Measurements from ENCODE around the gene KSR1. TPM values are rescaled to one million over a fixed set of nuclear protein-coding genes. Genes with fewer than 3 reads are reported as not detected.
"Not testable (repeated sequence)": the region's sequence is repeated elsewhere in the genome, so short reads cannot be mapped to it uniquely, and the experiment has no call there.

KSR1 gene
- total RNA-seq, 1 donor: 6.5 TPM

DNA sequence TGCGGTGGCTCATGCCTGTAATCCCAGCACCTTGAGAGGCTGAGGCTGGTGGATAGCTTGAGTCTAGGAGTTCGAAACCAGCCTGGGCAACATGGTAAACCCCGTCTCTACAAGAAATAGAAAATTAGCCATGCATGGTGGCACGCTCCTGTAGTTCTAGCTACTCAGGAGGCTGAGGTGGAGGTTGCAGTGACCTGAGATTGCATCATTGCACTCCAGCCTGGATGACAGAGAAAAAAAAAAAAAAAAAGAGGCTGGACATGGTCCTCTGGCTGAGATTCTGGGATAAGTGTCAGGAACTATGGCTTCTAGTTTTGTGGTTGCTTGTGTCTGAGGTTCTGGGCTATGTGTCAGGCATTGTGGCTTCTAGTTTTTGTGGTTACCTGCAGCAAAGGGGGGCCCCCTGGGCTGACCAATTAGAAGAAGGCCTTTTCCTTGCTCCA is 7.0 kb downstream of the KSR1 start:
- no peak for DNase-seq (ENCODE audit: insufficient read length, low spot score, missing footprints)
- no peak overlapping the region for H3K4me2 ChIP-seq (ENCODE audit: insufficient read depth, low read length)
- H2AFZ ChIP-seq (ENCODE audit: low read length): no peak overlapping the region
- no peaks in the 10 kb centered on the region for H3K79me2 ChIP-seq (ENCODE audit: insufficient read depth, low read length)
- H3K36me3 ChIP-seq (ENCODE audit: insufficient read depth, low read length): no peaks in the 10 kb centered on the region
- no peak overlapping the region for H3K4me3 ChIP-seq (ENCODE audit: insufficient read depth, low read length)
- no peaks in the 10 kb centered on the region for H3K9me3 ChIP-seq (ENCODE audit: low read depth, low read length)
- H3K27me3 ChIP-seq (ENCODE audit: insufficient read depth, low read length): peaks cover 17% of the 10 kb centered on the region
- H3K27ac ChIP-seq (ENCODE audit: low read depth, low read length): no peak overlapping the region
- H3K4me1 ChIP-seq (ENCODE audit: insufficient read depth, low read length): peaks cover 7% of the 10 kb centered on the region
- peaks cover 30% of the 10 kb centered on the region for H4K20me1 ChIP-seq (ENCODE audit: insufficient read depth, low read length)
- TF ChIP-seq, protein P1, sequence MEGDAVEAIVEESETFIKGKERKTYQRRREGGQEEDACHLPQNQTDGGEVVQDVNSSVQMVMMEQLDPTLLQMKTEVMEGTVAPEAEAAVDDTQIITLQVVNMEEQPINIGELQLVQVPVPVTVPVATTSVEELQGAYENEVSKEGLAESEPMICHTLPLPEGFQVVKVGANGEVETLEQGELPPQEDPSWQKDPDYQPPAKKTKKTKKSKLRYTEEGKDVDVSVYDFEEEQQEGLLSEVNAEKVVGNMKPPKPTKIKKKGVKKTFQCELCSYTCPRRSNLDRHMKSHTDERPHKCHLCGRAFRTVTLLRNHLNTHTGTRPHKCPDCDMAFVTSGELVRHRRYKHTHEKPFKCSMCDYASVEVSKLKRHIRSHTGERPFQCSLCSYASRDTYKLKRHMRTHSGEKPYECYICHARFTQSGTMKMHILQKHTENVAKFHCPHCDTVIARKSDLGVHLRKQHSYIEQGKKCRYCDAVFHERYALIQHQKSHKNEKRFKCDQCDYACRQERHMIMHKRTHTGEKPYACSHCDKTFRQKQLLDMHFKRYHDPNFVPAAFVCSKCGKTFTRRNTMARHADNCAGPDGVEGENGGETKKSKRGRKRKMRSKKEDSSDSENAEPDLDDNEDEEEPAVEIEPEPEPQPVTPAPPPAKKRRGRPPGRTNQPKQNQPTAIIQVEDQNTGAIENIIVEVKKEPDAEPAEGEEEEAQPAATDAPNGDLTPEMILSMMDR (IDR thresholded peaks at IDR 0.05; ENCODE audit: extremely low read depth, low read depth, low read length): no peak

DNA sequence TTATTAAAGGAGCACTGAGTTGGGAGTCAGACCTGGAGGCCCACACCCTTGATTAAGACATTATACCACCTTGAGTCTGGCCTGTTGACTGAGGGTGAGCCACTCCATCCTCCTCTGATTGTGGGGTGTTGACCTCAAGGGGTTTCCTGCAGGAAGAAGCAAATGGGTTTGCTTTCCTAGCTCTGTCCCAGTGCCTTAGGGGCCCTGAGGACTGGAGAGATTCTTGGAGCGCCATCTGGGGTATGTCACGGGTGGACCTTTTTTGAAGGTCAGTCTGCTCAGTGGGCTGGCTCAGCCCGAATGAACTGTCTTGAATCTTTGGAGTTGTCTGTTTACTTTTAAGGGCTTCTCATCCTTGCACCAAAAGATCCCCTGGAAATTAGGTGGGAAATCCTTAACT is 7.8 kb downstream of the KSR1 start:
- H3K36me3 ChIP-seq (ENCODE audit: insufficient read depth, low read length): not testable (repeated sequence)
- H4K20me1 ChIP-seq (ENCODE audit: insufficient read depth, low read length): peaks cover 30% of the 10 kb centered on the region

DNA sequence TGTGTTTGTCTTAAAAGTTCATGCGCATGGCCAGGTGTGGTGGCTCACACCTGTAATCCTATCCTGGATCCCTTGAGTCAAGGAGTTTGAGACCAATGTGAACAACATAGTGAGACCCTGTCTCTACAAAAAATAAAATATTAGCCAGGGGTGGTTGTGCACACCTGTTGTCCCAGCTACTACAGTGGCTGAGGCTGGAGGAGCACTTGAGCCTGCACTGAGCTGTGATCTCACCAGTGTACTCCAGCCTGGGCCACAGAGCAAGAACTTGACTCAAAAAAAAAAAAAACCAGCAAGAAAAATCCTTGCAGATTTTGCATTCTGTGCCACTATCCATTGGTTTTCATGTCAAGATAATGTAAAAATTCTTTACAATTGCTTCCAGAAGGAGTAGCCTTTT is 8.2 kb downstream of the KSR1 start:
- no peak overlapping the region for H3K27ac ChIP-seq (ENCODE audit: low read depth, low read length)
- peaks cover 33% of the 10 kb centered on the region for H4K20me1 ChIP-seq (ENCODE audit: insufficient read depth, low read length)
- H3K9me3 ChIP-seq (ENCODE audit: low read depth, low read length): no peaks in the 10 kb centered on the region
- H3K27me3 ChIP-seq (ENCODE audit: insufficient read depth, low read length): peaks cover 14% of the 10 kb centered on the region
- peaks cover 4% of the 10 kb centered on the region for H3K4me1 ChIP-seq (ENCODE audit: insufficient read depth, low read length)
- H3K4me2 ChIP-seq (ENCODE audit: insufficient read depth, low read length): no peak overlapping the region
- TF ChIP-seq, protein P1 (IDR thresholded peaks at IDR 0.05; ENCODE audit: extremely low read depth, low read depth, low read length): no peak
- no peak overlapping the region for H2AFZ ChIP-seq (ENCODE audit: low read length)
- H3K79me2 ChIP-seq (ENCODE audit: insufficient read depth, low read length): no peaks in the 10 kb centered on the region
- H3K4me3 ChIP-seq (ENCODE audit: insufficient read depth, low read length): no peak overlapping the region
- H3K36me3 ChIP-seq (ENCODE audit: insufficient read depth, low read length): no peaks in the 10 kb centered on the region
- no peak for DNase-seq (ENCODE audit: insufficient read length, low spot score, missing footprints)

More for the DNA sequence above, 7.8 kb downstream of the KSR1 start:
- H3K27ac ChIP-seq (ENCODE audit: low read depth, low read length); H3K79me2 ChIP-seq (ENCODE audit: insufficient read depth, low read length); H3K4me3 ChIP-seq (ENCODE audit: insufficient read depth, low read length); H3K4me2 ChIP-seq (ENCODE audit: insufficient read depth, low read length); H3K4me1 ChIP-seq (ENCODE audit: insufficient read depth, low read length); H2AFZ ChIP-seq (ENCODE audit: low read length); DNase-seq (ENCODE audit: insufficient read length, low spot score, missing footprints); H3K9me3 ChIP-seq (ENCODE audit: low read depth, low read length): not testable (repeated sequence)
- H3K27me3 ChIP-seq (ENCODE audit: insufficient read depth, low read length): peaks cover 14% of the 10 kb centered on the region

DNA sequence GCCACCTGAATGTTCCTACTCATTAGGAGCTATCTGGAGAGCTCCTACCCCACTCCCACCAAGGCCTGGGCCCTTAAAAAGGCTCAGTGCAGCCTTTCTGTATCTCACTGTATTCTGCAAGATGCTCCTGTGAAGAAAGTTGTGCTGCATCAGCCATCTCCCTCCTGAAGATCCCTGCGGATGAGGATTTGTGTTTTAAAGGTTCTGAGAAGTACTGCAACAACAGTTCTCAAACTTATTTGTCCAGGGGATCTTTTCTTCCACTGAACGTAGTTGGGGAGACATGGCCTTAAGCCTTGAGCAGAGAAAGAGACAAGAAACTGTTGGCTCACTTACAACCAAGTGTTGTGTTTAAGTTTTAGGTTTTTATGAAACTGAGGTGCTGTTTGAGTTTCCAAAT is 9.6 kb downstream of the KSR1 start:
- DNase-seq (ENCODE audit: insufficient read length, low spot score, missing footprints); H3K4me2 ChIP-seq (ENCODE audit: insufficient read depth, low read length); H3K27me3 ChIP-seq (ENCODE audit: insufficient read depth, low read length); H3K36me3 ChIP-seq (ENCODE audit: insufficient read depth, low read length); H3K9me3 ChIP-seq (ENCODE audit: low read depth, low read length); H3K27ac ChIP-seq (ENCODE audit: low read depth, low read length); H3K4me1 ChIP-seq (ENCODE audit: insufficient read depth, low read length); H3K4me3 ChIP-seq (ENCODE audit: insufficient read depth, low read length); H3K79me2 ChIP-seq (ENCODE audit: insufficient read depth, low read length); H2AFZ ChIP-seq (ENCODE audit: low read length): not testable (repeated sequence)
- H4K20me1 ChIP-seq (ENCODE audit: insufficient read depth, low read length): peaks cover 22% of the 10 kb centered on the region

DNA sequence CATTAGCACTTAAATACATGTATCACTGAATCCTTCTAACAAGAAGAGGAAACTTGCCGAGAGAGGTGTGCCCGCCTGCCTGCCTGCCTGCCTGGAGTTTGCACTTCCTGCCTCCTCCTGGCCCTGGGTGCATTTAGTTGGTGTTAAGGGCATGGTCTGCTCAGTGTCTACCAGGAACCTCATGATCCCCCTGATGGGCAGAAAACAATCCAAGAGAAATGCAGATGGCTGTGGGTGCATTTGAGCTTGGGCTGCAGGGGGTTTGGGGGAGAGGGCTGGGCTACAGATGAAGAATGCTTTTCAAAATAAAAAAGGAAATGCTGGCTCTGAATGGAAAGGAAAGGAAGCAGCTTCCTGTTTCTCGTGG is 10.1 kb downstream of the KSR1 start:
- Histone ChIP-seq H3K4me1 (ENCODE audit: insufficient read depth, low read length) (peaks cover 4% of the 10 kb centered on the region), H4K20me1 (ENCODE audit: insufficient read depth, low read length) (peaks cover 20% of the 10 kb centered on the region), H2AFZ (ENCODE audit: low read length) (no peak overlapping the region), H3K4me2 (ENCODE audit: insufficient read depth, low read length) (no peak overlapping the region), H3K9me3 (ENCODE audit: low read depth, low read length) (no peaks in the 10 kb centered on the region), H3K27ac (ENCODE audit: low read depth, low read length) (no peak overlapping the region), H3K27me3 (ENCODE audit: insufficient read depth, low read length) (peaks cover 6% of the 10 kb centered on the region), H3K36me3 (ENCODE audit: insufficient read depth, low read length) (no peaks in the 10 kb centered on the region), H3K4me3 (ENCODE audit: insufficient read depth, low read length) (no peak overlapping the region), H3K79me2 (ENCODE audit: insufficient read depth, low read length) (no peaks in the 10 kb centered on the region)
- TF ChIP-seq, protein P1 (IDR thresholded peaks at IDR 0.05; ENCODE audit: extremely low read depth, low read depth, low read length): no peak
- no peak for DNase-seq (ENCODE audit: insufficient read length, low spot score, missing footprints)

Data from osteoblast (primary cell).